ELF-1 (cell line): Measurements from ENCODE around the gene ERI3.

Source experiments
- DNase-seq: peaks from one replicate; pipeline ENCODE4 v3.0.0-alpha.2; 2016; ENCODE audit warnings: low read depth, low spot score

Gene ERI3

DNA sequence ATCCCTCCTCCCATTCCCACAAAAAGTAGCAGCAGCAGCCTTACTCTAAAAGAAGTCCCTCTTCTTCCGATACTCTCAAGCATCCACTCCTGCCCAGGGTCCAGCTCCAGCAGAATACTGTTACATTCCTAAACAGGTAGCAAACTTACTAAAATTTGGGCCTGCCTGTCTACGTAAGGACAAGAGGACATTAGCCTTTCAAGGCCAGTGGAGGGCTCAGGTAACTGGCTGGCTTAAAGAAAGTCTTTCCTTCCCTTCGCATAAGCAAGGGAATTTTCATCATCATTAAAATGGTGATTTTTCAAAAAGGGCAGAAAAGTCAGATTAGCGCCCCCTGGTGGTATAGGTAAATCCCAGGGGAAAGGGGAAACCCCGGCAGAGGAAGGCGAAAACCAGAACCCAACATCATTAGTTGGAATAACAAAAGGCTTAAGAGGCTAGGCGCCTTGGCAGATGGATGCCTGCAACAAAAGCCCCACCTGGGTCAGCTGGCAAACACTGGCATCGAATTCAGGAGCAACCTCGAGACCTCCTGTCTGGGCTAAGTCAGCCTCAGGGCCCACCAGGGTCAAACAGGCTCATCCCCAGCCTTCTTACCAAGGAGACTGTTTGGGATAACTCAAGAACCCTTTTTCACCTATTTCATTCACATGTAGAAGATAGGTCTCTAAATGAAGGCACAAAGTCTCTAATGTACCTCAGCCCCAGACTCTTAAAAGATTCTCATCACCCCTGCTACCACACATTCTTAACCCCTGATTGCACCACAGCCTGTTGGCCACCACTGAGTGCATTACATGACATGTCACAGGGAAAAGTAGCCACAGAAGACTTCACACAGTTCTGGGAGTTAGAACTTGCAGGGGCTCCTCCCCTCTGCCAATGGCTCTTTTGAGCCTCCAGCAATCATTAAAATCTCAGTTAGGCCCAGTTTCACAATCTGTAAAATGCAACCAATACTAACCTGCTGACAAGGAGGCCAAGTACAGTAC is 36.7 kb downstream of the ERI3 start:
- peak; percentile 82 for DNase-seq

DNA sequence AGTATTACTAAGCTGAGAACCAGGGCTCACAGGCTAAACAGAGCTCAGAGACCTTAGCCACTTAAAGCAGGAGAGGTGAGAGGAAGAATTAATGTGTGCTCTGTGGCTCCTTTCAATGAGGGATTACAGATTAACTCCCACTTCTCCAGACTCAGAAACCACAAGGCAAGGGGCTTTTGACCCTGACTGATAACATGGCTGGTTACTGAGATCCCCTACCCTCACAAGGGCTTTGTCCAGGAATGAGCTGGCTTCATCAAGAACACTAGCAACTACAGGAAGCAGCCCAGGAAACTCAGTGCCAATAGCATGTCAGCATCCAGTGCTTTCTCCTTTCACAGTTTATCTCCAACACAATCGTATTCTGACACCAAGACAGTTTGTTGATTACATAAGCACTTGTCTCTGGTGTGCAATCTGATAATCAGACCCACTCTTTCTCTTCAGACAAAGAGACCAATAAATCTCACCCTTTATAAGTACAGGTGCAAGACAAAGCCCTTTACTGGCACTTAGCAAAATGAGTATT is 38.8 kb downstream of the ERI3 start:
- no peak for DNase-seq

DNA sequence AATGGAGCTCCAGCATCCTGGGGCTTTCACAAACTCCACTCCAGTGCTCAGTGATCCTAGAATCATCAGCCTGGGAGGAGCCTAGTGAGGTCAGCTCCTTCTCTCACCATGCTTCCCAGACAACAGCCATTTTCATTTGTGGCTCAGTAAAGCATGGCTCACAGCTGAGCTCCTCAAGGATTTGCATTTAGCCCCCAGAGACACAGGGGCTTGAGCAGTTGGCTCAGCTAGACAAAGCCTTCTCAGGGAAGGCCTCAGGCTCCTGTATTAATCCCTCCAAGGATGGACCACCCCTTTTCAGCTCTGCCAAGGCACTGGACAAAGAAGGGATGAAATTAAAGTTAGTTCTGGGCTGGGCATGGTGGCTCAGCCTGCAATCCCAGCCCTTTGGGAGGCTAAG is 39.5 kb downstream of the ERI3 start:
- DNase-seq: peak; percentile 8

DNA sequence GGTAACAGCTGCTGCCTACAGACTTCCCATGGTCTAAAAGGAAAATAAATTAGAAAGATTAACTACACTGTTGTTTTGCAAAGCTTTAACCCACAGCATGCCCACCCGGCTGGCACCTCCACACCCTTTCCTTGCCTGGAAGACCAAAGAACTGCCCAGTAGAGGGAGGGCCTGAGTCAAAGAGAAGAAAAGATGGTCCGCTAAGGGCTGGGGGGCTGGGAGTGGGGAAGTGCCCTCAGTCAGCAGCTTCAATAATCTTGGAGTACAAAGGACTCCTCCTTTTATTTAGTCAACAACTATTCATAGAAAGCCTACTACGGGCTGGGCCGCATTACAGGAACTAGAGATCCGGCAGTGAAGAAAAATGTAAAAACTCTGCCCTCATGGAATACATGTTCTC is 40.6 kb downstream of the ERI3 start:
- peak; percentile 37 for DNase-seq

DNA sequence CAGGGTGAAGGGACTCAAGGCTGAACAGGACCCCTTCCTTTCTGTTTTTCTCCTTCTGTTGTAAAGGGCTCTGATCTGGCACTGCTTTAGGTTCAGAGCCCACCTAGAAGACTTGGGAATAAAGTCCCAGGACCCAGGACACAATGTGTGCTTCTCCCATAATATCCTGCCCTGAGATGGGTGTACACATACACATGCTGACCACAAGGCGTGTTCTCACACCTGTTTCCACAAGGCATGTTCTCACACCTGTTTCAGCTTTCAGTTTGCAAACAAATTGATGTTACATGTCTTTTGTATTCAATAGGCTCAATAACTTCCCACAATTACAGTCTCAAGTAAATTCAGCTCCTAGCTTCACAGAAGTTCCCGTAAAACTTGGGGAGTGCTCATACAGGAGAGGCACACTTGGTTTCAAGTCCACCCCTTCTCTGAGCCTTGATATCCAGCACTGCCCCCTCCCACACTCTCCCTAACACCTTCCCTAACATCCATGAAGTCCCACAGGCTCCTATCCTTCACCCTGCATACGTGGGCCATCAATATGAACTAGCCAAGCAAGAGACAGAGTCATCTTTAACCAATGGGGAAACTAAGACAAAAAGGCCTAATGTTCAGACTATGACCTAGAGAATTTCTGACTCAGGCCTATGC is 41.7 kb downstream of the ERI3 start:
- no peak for DNase-seq

DNA sequence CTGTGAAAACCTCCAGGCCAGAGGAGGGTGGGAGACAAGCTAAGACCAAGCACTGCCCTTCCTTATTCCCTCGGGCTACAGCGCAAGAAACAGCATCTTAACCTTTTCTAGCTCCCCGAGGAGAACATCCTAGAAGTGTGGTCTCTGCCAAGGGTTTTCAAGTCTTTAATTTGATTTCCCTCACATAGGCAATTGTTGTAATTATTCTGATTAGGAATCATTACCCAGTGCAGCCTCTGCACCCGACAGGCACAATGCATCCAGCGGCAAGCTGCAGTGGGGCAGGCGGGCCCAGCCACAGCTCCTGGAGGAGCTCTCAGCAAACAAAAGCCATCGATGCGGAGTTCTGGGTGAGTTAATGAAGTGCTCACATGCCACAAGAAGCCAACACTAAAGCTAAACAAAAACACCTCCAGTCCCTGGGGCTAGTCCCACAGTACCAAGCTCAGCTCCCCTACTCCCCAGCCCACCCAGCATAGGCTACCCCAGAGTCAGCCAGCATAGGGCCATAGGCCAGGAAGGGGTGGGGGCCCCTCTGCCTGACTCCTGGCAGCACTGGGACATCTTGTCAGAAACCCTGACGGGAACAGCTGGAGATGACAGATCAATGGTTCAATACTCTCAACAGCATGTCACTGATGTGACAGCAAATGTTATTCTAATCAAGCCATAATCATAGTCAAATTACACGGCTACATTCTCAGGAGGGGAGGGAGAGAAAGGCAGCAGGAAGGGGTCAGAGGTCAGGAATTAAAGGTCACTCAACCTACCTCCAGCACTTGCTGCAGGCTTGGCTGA is 42.5 kb downstream of the ERI3 start:
- peak; percentile 36 for DNase-seq

DNA sequence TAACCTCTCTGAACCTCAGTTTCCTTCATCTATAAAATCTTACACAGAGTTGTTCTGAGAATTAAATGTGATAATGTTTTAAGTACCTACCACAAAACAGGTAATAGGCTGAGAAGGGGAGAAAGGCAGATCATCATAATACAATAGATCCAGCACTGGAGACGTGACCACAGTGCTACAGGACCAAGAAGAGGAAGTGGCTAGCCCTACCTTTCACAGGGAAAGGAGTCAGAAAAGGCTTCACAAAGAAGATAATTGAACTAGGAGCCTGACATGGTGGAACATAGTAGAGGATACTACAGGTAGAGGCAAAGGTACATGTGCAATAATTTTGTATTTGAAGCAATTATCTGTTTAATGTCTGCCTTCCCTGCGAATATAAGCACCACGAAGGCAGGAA is 45.1 kb downstream of the ERI3 start:
- no peak for DNase-seq

DNA sequence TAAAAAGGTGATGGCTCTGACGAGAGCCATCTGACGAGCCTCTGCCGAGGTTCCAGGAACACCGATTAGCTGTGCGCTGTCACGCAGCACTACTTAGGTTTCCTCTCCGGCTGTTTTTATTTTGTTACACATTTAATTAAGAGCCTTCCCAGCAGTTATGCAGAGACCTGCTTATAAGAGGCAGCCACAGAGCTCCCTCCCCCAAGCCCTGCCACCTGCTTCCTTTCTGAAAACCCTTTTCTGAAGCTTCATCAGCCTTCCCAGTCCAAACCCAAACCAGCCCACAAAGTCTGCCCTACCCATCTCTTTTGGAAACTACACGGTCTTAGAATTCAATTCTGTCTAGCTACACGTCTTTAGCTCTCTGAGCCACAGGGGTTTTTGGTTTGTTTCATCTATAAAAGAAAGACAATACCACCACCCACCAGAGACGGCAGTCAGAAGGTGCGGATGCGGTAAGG is 49.1 kb downstream of the ERI3 start:
- no peak for DNase-seq

DNA sequence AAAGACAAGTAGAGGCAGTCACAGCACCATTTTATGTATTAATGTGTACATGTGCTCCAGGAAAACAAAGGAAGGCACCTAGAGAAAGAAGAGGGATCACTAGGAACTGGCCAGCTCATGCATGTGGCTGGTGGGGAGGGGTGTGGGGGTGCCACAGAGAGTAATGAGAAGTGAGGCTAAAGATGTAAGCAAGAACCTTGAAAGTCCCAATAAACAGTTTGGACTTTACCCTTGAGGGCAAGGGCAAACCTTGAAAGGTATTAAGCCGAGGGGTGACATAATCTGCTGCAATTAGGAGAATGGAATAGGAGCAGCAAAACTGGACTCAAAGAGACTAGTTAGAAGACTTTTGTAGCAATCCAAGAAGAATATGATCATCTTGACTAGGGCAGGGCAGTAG is 51.5 kb downstream of the ERI3 start:
- DNase-seq: no peak

DNA sequence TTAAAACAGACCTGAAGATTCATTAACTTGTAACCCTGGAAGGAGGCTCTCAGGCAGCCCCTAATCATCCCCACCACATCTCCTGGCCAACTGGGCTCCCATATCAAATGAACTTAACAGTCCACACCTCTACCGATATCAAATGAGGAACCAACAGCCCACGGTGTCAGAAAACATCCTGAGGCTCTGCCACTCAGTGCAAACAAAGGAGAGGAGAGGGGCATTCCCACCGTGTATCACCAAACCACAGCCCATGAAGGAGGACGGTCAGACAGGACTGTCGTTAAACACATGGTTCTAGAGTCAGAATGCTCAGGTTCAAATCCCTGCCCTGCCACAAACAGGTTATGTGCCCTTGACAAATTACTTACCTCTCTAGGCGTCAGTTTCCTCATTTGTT is 52.5 kb downstream of the ERI3 start:
- DNase-seq: no peak

DNA sequence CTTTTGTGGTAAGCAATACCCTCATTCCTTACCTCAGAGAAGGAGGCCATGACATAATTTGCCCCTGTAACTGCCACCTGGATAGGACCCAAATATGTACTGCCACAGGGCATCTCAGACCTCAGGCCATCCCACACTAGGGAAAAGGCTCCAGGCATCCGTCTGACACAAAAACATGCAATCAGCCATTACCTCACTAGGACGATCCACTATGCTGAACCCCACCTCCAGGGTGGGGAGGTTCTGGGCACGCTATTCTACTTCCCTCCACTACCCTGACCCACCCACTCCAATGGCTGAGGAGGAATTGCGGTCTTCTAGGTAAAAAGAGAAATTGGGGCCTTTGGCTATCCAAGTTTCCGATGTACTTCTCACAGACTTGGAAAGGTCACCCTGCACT is 53.6 kb downstream of the ERI3 start:
- DNase-seq: no peak

DNA sequence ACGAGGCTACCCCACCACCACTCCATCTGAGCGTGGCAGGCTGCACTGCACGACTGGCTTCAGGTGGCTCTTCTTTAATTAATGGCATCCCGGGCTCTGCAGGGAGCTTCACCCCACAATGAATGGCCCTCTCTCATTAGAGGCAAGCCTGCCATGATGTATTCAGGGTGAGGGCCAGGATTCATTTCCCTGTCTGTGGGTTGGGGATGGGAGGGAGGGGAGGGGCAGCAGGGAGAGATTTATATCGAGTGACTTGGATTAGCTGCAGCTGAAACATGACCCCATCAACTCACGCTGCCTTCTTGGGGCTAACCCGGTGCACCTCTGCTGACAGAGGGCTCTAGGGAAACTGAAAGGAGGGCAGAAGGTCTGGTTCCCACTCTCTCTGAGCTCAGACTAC is 54.2 kb downstream of the ERI3 start:
- no peak for DNase-seq

DNA sequence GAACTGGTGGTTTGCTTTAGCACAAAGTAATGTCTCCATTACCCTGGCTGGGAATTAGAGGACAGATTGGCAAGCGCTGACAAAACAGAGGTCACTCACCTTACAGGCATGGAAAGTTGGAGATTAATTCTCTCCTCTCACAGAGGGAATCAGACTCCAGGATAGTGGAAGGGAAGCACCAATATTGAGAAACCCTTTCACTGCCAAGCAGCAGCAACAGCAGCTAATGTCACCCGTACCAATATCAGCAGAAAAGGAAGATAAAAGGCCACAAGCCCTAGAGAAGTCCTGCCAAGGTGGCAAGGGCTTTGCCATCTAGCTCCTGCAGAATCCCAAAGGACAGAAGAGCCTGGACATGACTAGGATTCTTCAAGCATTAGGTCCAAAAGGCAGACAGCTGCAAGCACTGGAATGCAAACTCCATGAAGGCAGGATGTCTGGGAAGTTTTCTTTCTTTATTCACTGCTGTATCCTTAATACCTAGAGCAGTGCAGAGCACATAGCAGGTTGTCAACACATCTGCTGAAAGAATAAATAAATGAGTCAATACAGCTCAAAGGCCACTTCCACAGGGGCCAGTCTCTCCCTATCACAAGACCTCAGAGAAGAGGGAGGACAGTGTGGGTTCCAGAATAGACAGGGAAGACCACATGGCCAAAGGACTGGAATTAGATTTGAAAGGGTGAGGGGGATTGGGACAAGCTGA is 57.2 kb downstream of the ERI3 start:
- DNase-seq: no peak

DNA sequence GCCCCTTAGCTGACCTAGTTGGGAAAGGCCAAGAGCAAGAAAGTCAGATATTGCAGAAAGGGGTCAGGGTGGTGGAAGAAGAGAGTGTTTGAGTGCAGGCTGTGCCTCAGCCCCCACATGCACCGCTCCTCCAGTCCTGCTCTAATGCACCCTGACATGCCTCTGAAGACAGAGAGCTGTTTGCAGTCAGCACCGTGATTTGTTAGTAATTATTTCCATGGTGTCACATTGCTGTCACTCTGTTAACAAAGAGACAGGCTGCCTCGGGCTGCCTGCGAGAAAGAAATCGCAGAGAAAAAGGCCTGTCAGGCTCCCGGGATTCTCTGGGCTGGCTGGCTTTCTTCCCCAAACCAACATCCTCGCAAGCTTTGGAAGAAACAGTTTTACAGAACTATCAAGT is 58.3 kb downstream of the ERI3 start:
- no peak for DNase-seq

DNA sequence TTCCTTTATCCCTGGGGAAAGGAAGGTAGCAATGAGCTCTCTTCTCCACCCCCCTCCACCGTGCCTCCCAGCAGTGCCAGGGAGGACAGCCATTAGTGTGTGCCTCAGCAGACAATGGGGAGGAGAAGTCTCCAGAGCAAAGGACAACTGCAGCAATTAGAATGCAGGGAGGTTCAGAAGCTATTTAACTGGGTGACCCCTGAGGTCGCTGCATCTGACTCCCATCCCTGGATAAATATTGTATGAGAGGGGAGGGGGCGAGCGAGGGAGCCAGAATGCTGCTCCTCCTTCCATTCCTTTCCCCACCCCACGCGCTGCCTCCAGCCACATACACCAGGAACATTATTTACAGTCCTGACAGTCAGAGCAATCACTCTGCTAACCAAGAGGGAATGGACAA is 59.0 kb downstream of the ERI3 start:
- DNase-seq: no peak

DNA sequence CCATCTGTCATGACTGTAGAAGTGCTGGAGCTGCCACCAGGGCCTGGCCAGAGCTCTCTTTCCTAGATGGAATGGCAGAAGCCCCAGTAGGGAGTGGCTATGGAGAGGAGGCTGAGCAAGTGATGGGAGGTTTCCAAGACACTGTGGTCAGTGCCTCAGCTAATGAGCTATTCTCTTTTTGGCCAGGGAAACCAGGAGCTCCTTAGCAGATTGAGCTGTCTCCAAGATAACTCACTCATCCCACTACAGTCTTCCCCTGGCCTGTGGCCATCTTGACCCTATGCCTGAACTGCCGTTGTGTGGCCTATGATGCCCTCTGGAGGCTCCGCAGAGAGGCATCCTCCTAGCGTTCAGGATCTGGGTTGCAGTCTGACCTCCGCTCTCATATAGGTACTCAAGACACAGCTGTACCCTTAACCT is 60.5 kb downstream of the ERI3 start:
- DNase-seq: peak; percentile 69

DNA sequence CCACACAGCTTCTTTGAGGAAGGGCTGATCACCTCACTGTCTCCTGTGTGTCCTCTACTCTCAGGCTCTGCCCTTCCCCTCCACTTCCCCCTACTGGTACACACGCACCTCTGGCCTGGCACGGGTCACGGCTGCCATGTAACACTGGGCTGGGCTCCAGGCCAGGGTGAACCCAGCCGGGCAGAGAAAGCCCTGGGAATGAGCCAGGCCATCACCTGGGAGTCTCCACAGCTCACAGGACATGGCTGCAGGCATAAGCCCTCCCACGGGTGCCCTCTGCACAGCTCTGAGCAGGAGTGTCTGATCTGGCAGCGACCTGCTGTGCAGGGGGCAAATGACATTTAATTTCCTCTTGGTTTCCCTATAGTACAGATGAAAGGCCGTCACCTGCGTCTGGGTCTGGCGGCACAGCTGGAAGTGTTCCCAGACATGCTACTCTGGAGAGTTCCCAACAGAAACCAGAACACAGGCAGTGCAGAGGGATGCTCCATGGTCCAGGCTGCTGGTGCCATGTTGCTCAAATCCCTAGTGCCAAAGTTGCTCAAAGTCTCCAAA is 61.2 kb downstream of the ERI3 start:
- no peak for DNase-seq

DNA sequence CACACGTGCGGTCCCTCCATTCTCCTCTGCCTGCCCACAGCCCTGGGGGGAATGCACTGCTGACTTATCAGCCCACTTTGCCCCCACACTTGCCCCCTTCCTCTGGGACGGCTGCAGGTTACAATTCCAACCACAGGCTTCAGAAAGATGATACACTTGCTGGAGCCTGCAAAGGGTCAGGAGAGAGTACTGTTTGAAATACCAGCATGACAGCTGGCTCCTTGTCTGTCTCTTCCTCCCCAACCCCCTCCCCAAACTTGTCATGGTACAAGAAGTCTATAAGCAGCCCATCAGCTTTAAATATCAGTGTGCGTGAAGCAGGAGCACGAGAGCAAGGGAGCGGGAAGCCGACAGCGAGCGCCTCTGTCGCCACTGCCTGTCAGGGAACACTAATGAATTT is 62.4 kb downstream of the ERI3 start:
- DNase-seq: no peak

DNA sequence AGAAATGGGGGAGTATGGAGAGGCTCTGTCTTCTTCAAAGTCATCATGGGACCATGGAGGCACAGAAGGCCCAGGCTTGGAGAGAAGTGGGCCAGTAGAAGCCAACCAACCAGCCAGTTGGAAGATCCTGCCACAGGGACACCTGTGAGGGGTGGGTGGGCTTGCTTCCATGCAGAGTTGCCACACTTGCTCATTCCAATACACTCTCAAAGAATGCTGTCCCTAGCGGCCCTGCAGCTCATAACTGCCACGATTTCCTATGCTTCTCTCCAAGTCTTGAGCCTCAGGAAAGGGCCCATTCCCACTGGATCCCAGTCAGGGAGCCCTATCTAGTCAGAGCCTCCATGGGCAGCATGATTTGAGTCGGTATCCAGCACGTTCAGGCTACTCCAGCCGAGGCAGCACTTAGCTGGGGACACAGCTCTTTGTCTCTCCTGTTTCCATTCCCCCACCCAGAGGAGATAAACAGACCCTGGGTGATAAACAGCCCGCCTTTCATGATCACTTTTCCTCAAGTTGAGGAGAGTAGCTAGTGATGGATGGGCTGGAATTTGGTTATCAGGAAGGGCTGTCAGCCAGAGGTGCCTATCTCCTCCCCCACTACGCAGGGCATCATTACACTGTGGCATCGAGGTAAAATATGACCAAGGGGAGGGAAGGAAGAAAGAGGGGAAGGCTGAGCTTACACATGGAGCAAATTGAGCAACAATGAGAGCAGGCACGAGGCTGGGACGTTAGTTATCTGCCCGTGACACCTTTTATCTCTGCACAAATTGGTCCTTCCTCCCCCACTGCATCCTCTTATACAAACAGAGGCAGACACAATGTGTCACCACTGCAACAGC is 64.6 kb downstream of the ERI3 start:
- no peak for DNase-seq

DNA sequence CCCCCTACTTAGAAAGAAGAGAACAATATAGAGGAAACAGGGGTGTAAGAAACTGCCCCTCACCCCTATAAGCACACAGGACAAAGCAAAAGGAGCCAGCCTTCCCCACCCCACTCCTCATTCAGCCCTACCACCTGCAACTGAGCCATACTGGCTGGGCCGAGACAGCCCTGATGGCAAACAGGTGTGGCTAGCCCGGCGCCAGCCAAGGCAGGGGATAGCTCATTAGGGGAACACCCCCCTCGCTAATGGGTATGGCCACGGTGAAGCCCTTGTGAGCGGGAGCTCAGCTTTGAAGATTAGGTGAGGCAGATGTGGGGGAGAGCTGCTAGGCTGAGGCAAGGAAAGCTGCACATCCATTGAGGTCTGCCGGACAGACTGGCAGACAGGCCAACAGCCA is 65.5 kb downstream of the ERI3 start:
- peak; percentile 52 for DNase-seq
